Mesenteric fat pad (tissue), 1 donor: ENCODE data around the gene SYNE2. TPM values are rescaled to one million over a fixed set of nuclear protein-coding genes. Genes with fewer than 3 reads are reported as not detected.

Experiments used
- DNase-seq: peaks from one replicate; pipeline ENCODE4 v3.0.0-alpha.2; 2020; ENCODE audit warnings: low spot score
- total RNA-seq: library from RNA; stranded (reverse); fragmentation: NEBNext Ultra II Directional; extraction: Animal tissue kit (Norgen Biotek cat#: 25700); gene quantifications from one replicate; pipeline ENCODE4 v1.2.1, GENCODE V29; 2021
- donor health status: DM: yes; HTN: yes; CAD: no.

The SYNE2 gene
- total RNA-seq, 1 donor from 2014 or later, result 267 TPM

- no peak for DNase-seq
Measured at GRCh38 chr14:63960926-63961567, 108.2 kb downstream of the SYNE2 start.

- DNase-seq, result no peak
Measured at GRCh38 chr14:63962906-63963305, 110.1 kb downstream of the SYNE2 start.

- DNase-seq, result no peak
Measured at GRCh38 chr14:63963439-63963838, 110.6 kb downstream of the SYNE2 start.

GRCh38 chr14:63964113-63964512 lies 111.3 kb downstream of the SYNE2 start:
- DNase-seq, result no peak

- no peak for DNase-seq
Measured at GRCh38 chr14:63966407-63966806, 113.6 kb downstream of the SYNE2 start.

- no peak for DNase-seq
Measured at GRCh38 chr14:63972323-63972932, 119.6 kb downstream of the SYNE2 start.

GRCh38 chr14:63974176-63974575 lies 121.4 kb downstream of the SYNE2 start:
- no peak for DNase-seq

GRCh38 chr14:63981569-63981968 lies 128.8 kb downstream of the SYNE2 start:
- no peak for DNase-seq

- DNase-seq, result no peak
Measured at GRCh38 chr14:63982156-63982555, 129.4 kb downstream of the SYNE2 start.

GRCh38 chr14:63982629-63983028 lies 129.8 kb downstream of the SYNE2 start:
- DNase-seq, result no peak

- no peak for DNase-seq
Measured at GRCh38 chr14:63986789-63987533, 134.2 kb downstream of the SYNE2 start.

GRCh38 chr14:63988579-63988978 lies 135.8 kb downstream of the SYNE2 start:
- DNase-seq, result no peak

GRCh38 chr14:63991833-63992232 lies 139.0 kb downstream of the SYNE2 start:
- no peak for DNase-seq

- DNase-seq, result no peak
Measured at GRCh38 chr14:63992858-63993257, 140.1 kb downstream of the SYNE2 start.

- DNase-seq, result no peak
Measured at GRCh38 chr14:63993992-63994391, 141.2 kb downstream of the SYNE2 start.

GRCh38 chr14:63995285-63995684 lies 142.5 kb downstream of the SYNE2 start:
- DNase-seq, result no peak

GRCh38 chr14:63996016-63996415 lies 143.2 kb downstream of the SYNE2 start:
- DNase-seq, result no peak

- no peak for DNase-seq
Measured at GRCh38 chr14:63996625-63997220, 143.9 kb downstream of the SYNE2 start.

GRCh38 chr14:64000749-64001148 lies 147.9 kb downstream of the SYNE2 start:
- DNase-seq, result no peak

GRCh38 chr14:64005822-64006221 lies 153.0 kb downstream of the SYNE2 start:
- no peak for DNase-seq

- no peak for DNase-seq
Measured at GRCh38 chr14:64008016-64008415, 155.2 kb downstream of the SYNE2 start.

- no peak for DNase-seq
Measured at GRCh38 chr14:64012003-64012402, 159.2 kb downstream of the SYNE2 start.
